Muscle layer of colon (tissue), 2 donors: ENCODE measurements around the gene GPC5.
"Not testable (repeated sequence)": the region's sequence is repeated elsewhere in the genome, so short reads cannot be mapped to it uniquely, and the experiment has no call there.

Experiments
- H3K27ac ChIP-seq: one replicate; pipeline ENCODE4 v1.7.0; 2013; ENCODE audit warnings: low read depth, mild to moderate bottlenecking, low read length, moderate library complexity
- H3K27me3 ChIP-seq, 2 donors: one replicate each; pipeline ENCODE4 v1.7.0; 2013; ENCODE audit warnings: low read length in 2 of 2, mild to moderate bottlenecking in 2 of 2; ENCODE audit not compliant: insufficient read depth in 2 of 2, control insufficient read depth in 1 of 2
- H3K36me3 ChIP-seq: one replicate; pipeline ENCODE4 v1.7.0; 2013; ENCODE audit warnings: mild to moderate bottlenecking, low read length; ENCODE audit not compliant: insufficient read depth
- H3K4me1 ChIP-seq: one replicate; pipeline ENCODE4 v1.7.0; 2013; ENCODE audit warnings: mild to moderate bottlenecking, low read length; ENCODE audit not compliant: insufficient read depth
- H3K4me3 ChIP-seq, 2 donors: one replicate each; pipeline ENCODE4 v1.7.0; 2013; ENCODE audit warnings: low read length in 2 of 2, low read depth in 1 of 2, mild to moderate bottlenecking in 1 of 2, moderate library complexity in 1 of 2
- H3K9ac ChIP-seq: one replicate; pipeline ENCODE4 v1.7.0; 2013; ENCODE audit warnings: low read length
- H3K9me3 ChIP-seq: one replicate; pipeline ENCODE4 v1.7.0; 2013; ENCODE audit warnings: mild to moderate bottlenecking, low read length
- donor health status: abdominal sarcoma.
- donor health status: Adenocarcinoma of cecum.

GPC5 gene

GRCh38 chr13:92838786-92839185, 1440.4 kb downstream of the GPC5 start:
- Histone ChIP-seq H3K4me1 (no peaks in the 10 kb centered on the region), H3K9me3 (no peaks in the 10 kb centered on the region), H3K27me3 (no peaks in the 10 kb centered on the region), H3K9ac (no peak overlapping the region), H3K4me3 (no peak overlapping the region), H3K27ac (no peak overlapping the region), H3K36me3 (no peaks in the 10 kb centered on the region)

GRCh38 chr13:92842145-92842544, 1443.7 kb downstream of the GPC5 start:
- no peak overlapping the region for H3K9ac ChIP-seq
- H3K27ac ChIP-seq = no peak overlapping the region

GRCh38 chr13:92843549-92843948, 1445.1 kb downstream of the GPC5 start:
- no peak overlapping the region for H3K9ac ChIP-seq
- no peaks in the 10 kb centered on the region for H3K27me3 ChIP-seq
- no peaks in the 10 kb centered on the region for H3K9me3 ChIP-seq
- H3K4me1 ChIP-seq = no peaks in the 10 kb centered on the region
- no peaks in the 10 kb centered on the region for H3K36me3 ChIP-seq
- H3K27ac ChIP-seq = no peak overlapping the region
- H3K4me3 ChIP-seq = no peak overlapping the region

More at GRCh38 chr13:92842145-92842544, 1443.7 kb downstream of the GPC5 start:
- Histone ChIP-seq H3K4me3 (no peak overlapping the region), H3K9me3 (no peaks in the 10 kb centered on the region), H3K4me1 (no peaks in the 10 kb centered on the region), H3K27me3 (no peaks in the 10 kb centered on the region), H3K36me3 (no peaks in the 10 kb centered on the region)

- no peak overlapping the region for H3K4me3 ChIP-seq
- no peak overlapping the region for H3K9ac ChIP-seq
- H3K9me3 ChIP-seq = no peaks in the 10 kb centered on the region
- no peaks in the 10 kb centered on the region for H3K4me1 ChIP-seq
- no peaks in the 10 kb centered on the region for H3K36me3 ChIP-seq
- H3K27ac ChIP-seq = no peak overlapping the region
- no peaks in the 10 kb centered on the region for H3K27me3 ChIP-seq
These were observed 1451.0 kb downstream of the GPC5 start for GRCh38 chr13:92849381-92849780.

- H3K9me3 ChIP-seq = no peaks in the 10 kb centered on the region
- no peak overlapping the region for H3K9ac ChIP-seq
- H3K4me1 ChIP-seq = no peaks in the 10 kb centered on the region
- no peaks in the 10 kb centered on the region for H3K27me3 ChIP-seq
- no peak overlapping the region for H3K4me3 ChIP-seq
- no peaks in the 10 kb centered on the region for H3K36me3 ChIP-seq
- H3K27ac ChIP-seq = no peak overlapping the region
These were observed 1466.3 kb downstream of the GPC5 start for GRCh38 chr13:92864584-92865284.

- no peaks in the 10 kb centered on the region for H3K4me1 ChIP-seq
- H3K4me3 ChIP-seq = no peak overlapping the region
- no peak overlapping the region for H3K27ac ChIP-seq
- no peak overlapping the region for H3K9ac ChIP-seq
- no peaks in the 10 kb centered on the region for H3K9me3 ChIP-seq
- no peaks in the 10 kb centered on the region for H3K27me3 ChIP-seq
- H3K36me3 ChIP-seq = no peaks in the 10 kb centered on the region
These were observed 1474.6 kb downstream of the GPC5 start for GRCh38 chr13:92873029-92873428.

- Histone ChIP-seq H3K4me1 (no peaks in the 10 kb centered on the region), H3K36me3 (no peaks in the 10 kb centered on the region), H3K27ac (no peak overlapping the region), H3K9ac (no peak overlapping the region), H3K27me3 (no peaks in the 10 kb centered on the region), H3K4me3 (no peak overlapping the region), H3K9me3 (no peaks in the 10 kb centered on the region)
These were observed 1488.2 kb downstream of the GPC5 start for GRCh38 chr13:92886535-92887077.

GRCh38 chr13:92894447-92894846, 1496.0 kb downstream of the GPC5 start:
- H3K27ac ChIP-seq = no peak overlapping the region
- peaks cover 4% of the 10 kb centered on the region for H3K9me3 ChIP-seq
- no peak overlapping the region for H3K4me3 ChIP-seq
- H3K36me3 ChIP-seq = no peaks in the 10 kb centered on the region
- H3K9ac ChIP-seq = no peak overlapping the region
- no peaks in the 10 kb centered on the region for H3K27me3 ChIP-seq
- no peaks in the 10 kb centered on the region for H3K4me1 ChIP-seq

GRCh38 chr13:92896842-92897241, 1498.4 kb downstream of the GPC5 start:
- Histone ChIP-seq H3K4me3 (no peak overlapping the region), H3K9me3 (peaks cover 4% of the 10 kb centered on the region), H3K9ac (no peak overlapping the region), H3K4me1 (peaks cover 6% of the 10 kb centered on the region), H3K27ac (no peak overlapping the region), H3K36me3 (no peaks in the 10 kb centered on the region), H3K27me3 (no peaks in the 10 kb centered on the region)

GRCh38 chr13:92898946-92899345, 1500.5 kb downstream of the GPC5 start:
- H3K9me3 ChIP-seq, H3K27ac ChIP-seq: not testable (repeated sequence)

GRCh38 chr13:92900446-92900845, 1502.0 kb downstream of the GPC5 start:
- Histone ChIP-seq H3K36me3 (no peaks in the 10 kb centered on the region), H3K27me3 (no peaks in the 10 kb centered on the region), H3K9ac (no peak overlapping the region), H3K9me3 (peaks cover 4% of the 10 kb centered on the region), H3K4me3 (no peak overlapping the region), H3K4me1 (peaks cover 6% of the 10 kb centered on the region), H3K27ac (no peak overlapping the region)

More at GRCh38 chr13:92898946-92899345, 1500.5 kb downstream of the GPC5 start:
- not testable (repeated sequence) for H3K36me3 ChIP-seq, H3K4me1 ChIP-seq, H3K4me3 ChIP-seq, H3K27me3 ChIP-seq, H3K9ac ChIP-seq

- H3K4me1 ChIP-seq = peaks cover 6% of the 10 kb centered on the region
- H3K9me3 ChIP-seq = peaks cover 4% of the 10 kb centered on the region
- H3K27ac ChIP-seq = no peak overlapping the region
- H3K36me3 ChIP-seq = no peaks in the 10 kb centered on the region
- no peaks in the 10 kb centered on the region for H3K27me3 ChIP-seq
- H3K9ac ChIP-seq = no peak overlapping the region
- H3K4me3 ChIP-seq = no peak overlapping the region
These were observed 1503.3 kb downstream of the GPC5 start for GRCh38 chr13:92901739-92902138.
